K562 (cell line): ENCODE data around the gene MYO10. TPM values are rescaled to one million over a fixed set of nuclear protein-coding genes. Genes with fewer than 3 reads are reported as not detected.

ENCODE experiments used
- GATAD2B ChIP-seq: fragments of 450-650 bp; IDR thresholded peaks from 2 replicates; pipeline ENCODE4 v1.6.1; 2017; ENCODE audit warnings: mild to moderate bottlenecking, borderline replicate concordance
- MXI1 ChIP-seq: IDR thresholded peaks from 2 replicates; pipeline ENCODE4 v1.6.1; 2011; ENCODE audit warnings: low read depth, mild to moderate bottlenecking, improper control_type of control experiment, low read length
- SRSF9 ChIP-seq: fragments of 200-400 bp; formaldehyde crosslinking; IDR thresholded peaks from 2 replicates; pipeline ENCODE4 v1.6.1; 2017; ENCODE audit warnings: low read depth, low read length, borderline replicate concordance
- THRAP3 ChIP-seq: fragments of 450-650 bp; IDR thresholded peaks from 2 replicates; pipeline ENCODE4 v1.6.1; 2016; ENCODE audit warnings: mild to moderate bottlenecking, inconsistent platforms, borderline replicate concordance
- ZMIZ1 ChIP-seq, 2 experiments: fragments of 150-350 bp in 1 of 2; IDR thresholded peaks; 2 replicates each; pipeline ENCODE4 v1.6.1; 2012 to 2016; ENCODE audit warnings: low read depth in 2 of 2, low read length in 2 of 2, mild to moderate bottlenecking in 1 of 2, moderate library complexity in 1 of 2
- ZNF197 ChIP-seq: fragments of 200-800 bp; sonication (Bioruptor generic); IDR thresholded peaks from 2 replicates; pipeline ENCODE4 v1.6.1; 2016; ENCODE audit warnings: low read depth, missing genetic modification characterization, missing compliant biosample characterization
- polyA plus RNA-seq, 8 experiments: library from polyadenylated mRNA; depleted of rRNA in 4 of 8; stranded (reverse) in 5 of 8; unstranded in 3 of 8; fragments of >200 nt; fragmentation: Nextera tagmentation in 2 of 8; fragmentation: Illumina TruSeq in 1 of 8; extraction: Ambion mirVana in 2 of 8; extraction: Trizol in 1 of 8; gene quantifications; 2 replicates each; pipeline versions ENCODE4 v1.2.1 to v1.2.3, GENCODE V29; 2011 to 2014; ENCODE audit warnings: inconsistent platforms in 1 of 8, missing spikeins in 1 of 8
- total RNA-seq, 7 experiments: library from RNA; depleted of rRNA in 6 of 7; stranded (reverse); fragments of >200 nt in 6 of 7; fragmentation: Illumina TruSeq in 2 of 7; extraction: Trizol in 2 of 7; gene quantifications; 2 replicates each; pipeline versions ENCODE4 v1.2.1 to v1.2.3, GENCODE V29; 2011 to 2021; ENCODE audit warnings: low replicate concordance in 1 of 7
- TF ChIP-seq, protein P1 (sequence below), 2 experiments: fragments of 450-650 bp; formaldehyde crosslinking in 1 of 2; IDR thresholded peaks; 2 replicates each; pipeline versions ENCODE4 v1.4.0 to v1.6.1; 2014 to 2020; ENCODE audit warnings: mild to moderate bottlenecking in 2 of 2, borderline replicate concordance in 1 of 2, low read depth in 1 of 2
- TF ChIP-seq, protein P2 (sequence below): fragments of 450-650 bp; IDR thresholded peaks from 2 replicates; pipeline ENCODE4 v1.7.1; 2018; ENCODE audit warnings: mild to moderate bottlenecking, low read depth; ENCODE audit not compliant: partially characterized antibody
- TF ChIP-seq, protein P3 (sequence below): fragments of 450-650 bp; IDR thresholded peaks from 2 replicates; pipeline ENCODE4 v1.6.1; 2014; ENCODE audit warnings: low read depth, mild to moderate bottlenecking, moderate library complexity, borderline replicate concordance

Gene MYO10
- total and polyA plus RNA-seq, 9 of the 15 experiments (the other 6 are each of a cell fraction or from before 2014, with no cell fraction given), result 0.04 to 0.24 TPM; not detected in 7

DNA sequence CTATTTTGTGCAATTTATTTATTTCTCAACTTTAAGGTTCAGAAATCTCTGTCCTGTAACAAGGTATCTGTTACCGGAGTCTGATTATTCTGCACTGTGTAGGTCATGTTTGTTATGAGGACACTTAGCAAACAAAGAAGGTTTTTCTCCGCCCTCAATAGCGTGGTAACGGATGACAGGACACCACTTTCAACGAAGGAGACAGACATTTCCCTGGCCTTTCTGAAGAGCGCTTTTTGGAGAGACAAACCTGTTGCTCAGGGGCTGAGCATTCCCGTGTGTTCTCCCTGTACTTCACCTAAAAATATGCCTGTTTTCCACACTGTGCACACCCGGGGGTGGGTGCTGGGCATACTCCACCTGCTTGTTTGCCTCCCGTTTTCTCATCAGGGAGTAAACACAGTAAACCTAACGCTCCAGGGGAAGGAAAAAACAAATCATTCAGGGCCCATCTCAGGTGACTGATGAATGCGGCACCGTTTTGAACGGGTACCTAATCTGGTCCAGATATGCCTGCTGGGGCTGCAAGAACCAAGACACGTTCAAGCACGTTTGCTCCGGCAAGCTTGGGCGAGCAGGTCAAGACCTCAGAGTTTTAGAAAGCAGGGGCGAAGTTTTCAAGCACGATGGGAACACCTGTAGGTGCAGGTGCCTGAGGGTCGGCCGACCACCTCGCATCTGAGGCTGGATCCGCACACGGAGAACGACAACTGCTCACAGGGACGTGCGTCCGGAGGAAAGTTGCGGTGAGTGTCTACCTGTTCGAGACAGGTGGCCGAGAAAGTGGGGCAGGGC, 320.1 kb downstream of the MYO10 start (continued):
- TF ChIP-seq ZMIZ1 (IDR thresholded peaks at IDR 0.05; ENCODE audit: low read depth in 2 of 2, low read length in 2 of 2), result no peak
- no peak for TF ChIP-seq SRSF9
- TF ChIP-seq MXI1, result no peak
- no peak for TF ChIP-seq ZNF197
- TF ChIP-seq, protein P1, sequence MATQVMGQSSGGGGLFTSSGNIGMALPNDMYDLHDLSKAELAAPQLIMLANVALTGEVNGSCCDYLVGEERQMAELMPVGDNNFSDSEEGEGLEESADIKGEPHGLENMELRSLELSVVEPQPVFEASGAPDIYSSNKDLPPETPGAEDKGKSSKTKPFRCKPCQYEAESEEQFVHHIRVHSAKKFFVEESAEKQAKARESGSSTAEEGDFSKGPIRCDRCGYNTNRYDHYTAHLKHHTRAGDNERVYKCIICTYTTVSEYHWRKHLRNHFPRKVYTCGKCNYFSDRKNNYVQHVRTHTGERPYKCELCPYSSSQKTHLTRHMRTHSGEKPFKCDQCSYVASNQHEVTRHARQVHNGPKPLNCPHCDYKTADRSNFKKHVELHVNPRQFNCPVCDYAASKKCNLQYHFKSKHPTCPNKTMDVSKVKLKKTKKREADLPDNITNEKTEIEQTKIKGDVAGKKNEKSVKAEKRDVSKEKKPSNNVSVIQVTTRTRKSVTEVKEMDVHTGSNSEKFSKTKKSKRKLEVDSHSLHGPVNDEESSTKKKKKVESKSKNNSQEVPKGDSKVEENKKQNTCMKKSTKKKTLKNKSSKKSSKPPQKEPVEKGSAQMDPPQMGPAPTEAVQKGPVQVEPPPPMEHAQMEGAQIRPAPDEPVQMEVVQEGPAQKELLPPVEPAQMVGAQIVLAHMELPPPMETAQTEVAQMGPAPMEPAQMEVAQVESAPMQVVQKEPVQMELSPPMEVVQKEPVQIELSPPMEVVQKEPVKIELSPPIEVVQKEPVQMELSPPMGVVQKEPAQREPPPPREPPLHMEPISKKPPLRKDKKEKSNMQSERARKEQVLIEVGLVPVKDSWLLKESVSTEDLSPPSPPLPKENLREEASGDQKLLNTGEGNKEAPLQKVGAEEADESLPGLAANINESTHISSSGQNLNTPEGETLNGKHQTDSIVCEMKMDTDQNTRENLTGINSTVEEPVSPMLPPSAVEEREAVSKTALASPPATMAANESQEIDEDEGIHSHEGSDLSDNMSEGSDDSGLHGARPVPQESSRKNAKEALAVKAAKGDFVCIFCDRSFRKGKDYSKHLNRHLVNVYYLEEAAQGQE (IDR thresholded peaks at IDR 0.05; ENCODE audit: borderline replicate concordance), result no peak
- TF ChIP-seq, protein P1 (CRISPR knock-in tag; IDR thresholded peaks at IDR 0.05; ENCODE audit: low read depth), result no peak
- TF ChIP-seq, protein P2, sequence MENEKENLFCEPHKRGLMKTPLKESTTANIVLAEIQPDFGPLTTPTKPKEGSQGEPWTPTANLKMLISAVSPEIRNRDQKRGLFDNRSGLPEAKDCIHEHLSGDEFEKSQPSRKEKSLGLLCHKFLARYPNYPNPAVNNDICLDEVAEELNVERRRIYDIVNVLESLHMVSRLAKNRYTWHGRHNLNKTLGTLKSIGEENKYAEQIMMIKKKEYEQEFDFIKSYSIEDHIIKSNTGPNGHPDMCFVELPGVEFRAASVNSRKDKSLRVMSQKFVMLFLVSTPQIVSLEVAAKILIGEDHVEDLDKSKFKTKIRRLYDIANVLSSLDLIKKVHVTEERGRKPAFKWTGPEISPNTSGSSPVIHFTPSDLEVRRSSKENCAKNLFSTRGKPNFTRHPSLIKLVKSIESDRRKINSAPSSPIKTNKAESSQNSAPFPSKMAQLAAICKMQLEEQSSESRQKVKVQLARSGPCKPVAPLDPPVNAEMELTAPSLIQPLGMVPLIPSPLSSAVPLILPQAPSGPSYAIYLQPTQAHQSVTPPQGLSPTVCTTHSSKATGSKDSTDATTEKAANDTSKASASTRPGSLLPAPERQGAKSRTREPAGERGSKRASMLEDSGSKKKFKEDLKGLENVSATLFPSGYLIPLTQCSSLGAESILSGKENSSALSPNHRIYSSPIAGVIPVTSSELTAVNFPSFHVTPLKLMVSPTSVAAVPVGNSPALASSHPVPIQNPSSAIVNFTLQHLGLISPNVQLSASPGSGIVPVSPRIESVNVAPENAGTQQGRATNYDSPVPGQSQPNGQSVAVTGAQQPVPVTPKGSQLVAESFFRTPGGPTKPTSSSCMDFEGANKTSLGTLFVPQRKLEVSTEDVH, result no peak
- TF ChIP-seq, protein P3, sequence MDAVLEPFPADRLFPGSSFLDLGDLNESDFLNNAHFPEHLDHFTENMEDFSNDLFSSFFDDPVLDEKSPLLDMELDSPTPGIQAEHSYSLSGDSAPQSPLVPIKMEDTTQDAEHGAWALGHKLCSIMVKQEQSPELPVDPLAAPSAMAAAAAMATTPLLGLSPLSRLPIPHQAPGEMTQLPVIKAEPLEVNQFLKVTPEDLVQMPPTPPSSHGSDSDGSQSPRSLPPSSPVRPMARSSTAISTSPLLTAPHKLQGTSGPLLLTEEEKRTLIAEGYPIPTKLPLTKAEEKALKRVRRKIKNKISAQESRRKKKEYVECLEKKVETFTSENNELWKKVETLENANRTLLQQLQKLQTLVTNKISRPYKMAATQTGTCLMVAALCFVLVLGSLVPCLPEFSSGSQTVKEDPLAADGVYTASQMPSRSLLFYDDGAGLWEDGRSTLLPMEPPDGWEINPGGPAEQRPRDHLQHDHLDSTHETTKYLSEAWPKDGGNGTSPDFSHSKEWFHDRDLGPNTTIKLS, result no peak
- no peak for TF ChIP-seq GATAD2B
- no peak for TF ChIP-seq THRAP3
